GM12878 (cell line): ENCODE results near the gene DDX51. TPM values are rescaled to one million over a fixed set of nuclear protein-coding genes. Genes with fewer than 3 reads are reported as not detected.

Source experiments
- ATAC-seq: fragments of 200-7000 bp; cut with Tn5 transposase; 3 replicates; pipeline ENCODE4 v1.9.1; 2020; ENCODE audit warnings: mild to moderate bottlenecking, moderate library complexity
- BruUV-seq: library from RNA; stranded (reverse); fragments of 400-500 nt; replicated peaks from 2 replicates; lab custom pipeline; 2021; lab: Mats Ljungman, UMichigan
- CTCF ChIA-PET: fragments of 300-600 bp; sonication (Branson Sonifier 250); formaldehyde crosslinking; extraction: SDS; loops from one replicate; lab custom pipeline; 2021; ENCODE audit warnings: inconsistent platforms; lab: Yijun Ruan, JAX
- POLR2A ChIA-PET: fragments of 350-600 bp; formaldehyde crosslinking; extraction: SDS; loops from one replicate; lab custom pipeline; 2021; ENCODE audit warnings: inconsistent platforms; lab: Charles Lee
- RAD21 ChIA-PET: fragments of 300-600 bp; sonication (Branson Sonifier 250); formaldehyde crosslinking; loops from one replicate; lab custom pipeline; 2023; ENCODE audit warnings: antibody characterized with exemption; ENCODE audit not compliant: unreplicated experiment; lab: Charles Lee
- SMC1A ChIA-PET: fragments of 300-600 bp; sonication (Branson Sonifier 250); formaldehyde crosslinking; loops from one replicate; lab custom pipeline; 2023; ENCODE audit not compliant: unreplicated experiment, uncharacterized antibody; lab: Charles Lee
- DNase-seq: peaks from one replicate; pipeline ENCODE4 v3.0.0-alpha.2; 2011; ENCODE audit warnings: low read depth, low spot score
- FAIRE-seq: peaks from 3 replicates; lab custom pipeline; 2011; peaks lifted over from hg19 to GRCh38; lab: Jason Lieb, UNC
- H2AFZ ChIP-seq: 2 replicates; pipeline ENCODE4 v1.6.0; 2011; ENCODE audit warnings: low read depth, low read length, control low read depth; ENCODE audit not compliant: control insufficient read depth
- H3K27ac ChIP-seq: 2 replicates; pipeline ENCODE4 v1.5.1; 2011; ENCODE audit warnings: control low read depth; ENCODE audit not compliant: control insufficient read depth, insufficient read depth
- H3K27me3 ChIP-seq, 2 experiments: replicated peaks in 1 of 2; 2 replicates each; pipeline versions ENCODE4 v1.6.0 to v1.6.1; 2011; ENCODE audit warnings: low read length in 1 of 2; ENCODE audit not compliant: control insufficient read depth in 2 of 2, insufficient read depth in 2 of 2
- H3K36me3 ChIP-seq, 2 experiments: 2 replicates each; pipeline ENCODE4 v1.5.1; 2011; ENCODE audit warnings: low read length in 1 of 2; ENCODE audit not compliant: control insufficient read depth in 2 of 2, insufficient read depth in 2 of 2
- H3K4me1 ChIP-seq: 2 replicates; pipeline ENCODE4 v1.6.1; 2011; ENCODE audit warnings: mild to moderate bottlenecking, low read length, moderate library complexity, mixed read lengths; ENCODE audit not compliant: control insufficient read depth, insufficient read depth
- H3K4me2 ChIP-seq: 2 replicates; pipeline ENCODE4 v1.6.0; 2011; ENCODE audit warnings: control low read depth; ENCODE audit not compliant: control insufficient read depth, insufficient read depth
- H3K4me3 ChIP-seq: fragments of 200-600 bp; sonication (generic); 2 replicates; pipeline ENCODE4 v1.5.1; 2016
- H3K79me2 ChIP-seq: 2 replicates; pipeline ENCODE4 v1.6.0; 2011; ENCODE audit warnings: low read length; ENCODE audit not compliant: control insufficient read depth, insufficient read depth
- H3K9ac ChIP-seq: 2 replicates; pipeline ENCODE4 v1.8.0; 2011; ENCODE audit warnings: low read length, control low read depth, mixed read lengths; ENCODE audit not compliant: control insufficient read depth, insufficient read depth
- H3K9me3 ChIP-seq: replicated peaks from 3 replicates; pipeline ENCODE4 v1.5.1; 2011; ENCODE audit warnings: mild to moderate bottlenecking, low read length; ENCODE audit not compliant: control insufficient read depth, insufficient read depth
- H4K20me1 ChIP-seq: 2 replicates; pipeline ENCODE4 v1.6.0; 2011; ENCODE audit not compliant: control insufficient read depth, insufficient read depth
- CHD4 ChIP-seq: fragments of 200-600 bp; sonication (generic); IDR thresholded peaks from 2 replicates; pipeline ENCODE4 v1.6.1; 2016; ENCODE audit warnings: mild to moderate bottlenecking
- HDAC6 ChIP-seq: fragments of 200-600 bp; sonication (generic); IDR thresholded peaks from one replicate; pipeline ENCODE4 v1.8.0; 2017; ENCODE audit warnings: antibody characterized with exemption; ENCODE audit not compliant: unreplicated experiment
- PAX5 ChIP-seq: IDR thresholded peaks from 2 replicates; pipeline ENCODE4 v1.6.1; 2011; ENCODE audit warnings: low read depth, low read length, borderline replicate concordance
- PML ChIP-seq: IDR thresholded peaks from 2 replicates; pipeline ENCODE4 v1.6.1; 2012; ENCODE audit warnings: low read length, inconsistent platforms
- SREBF2 ChIP-seq: IDR thresholded peaks from 2 replicates; pipeline ENCODE4 v1.6.1; 2012; ENCODE audit warnings: mild to moderate bottlenecking, low read length
- ZNF274 ChIP-seq: IDR thresholded peaks from one replicate; pipeline ENCODE4 v1.8.0; 2011; ENCODE audit not compliant: insufficient read length, insufficient read depth
- WGBS: methylation state at CpG from one replicate; pipeline ENCODE4 v1.1.6; 2016; ENCODE audit warnings: low lambda C conversion rate; ENCODE audit not compliant: insufficient replicate concordance, insufficient coverage; ENCODE audit errors: missing lambda C conversion rate; 5-methylcytosine and 5-hydroxymethylcytosine counted together
- in situ Hi-C: fragments of 300-500 bp; cut with MboI; formaldehyde crosslinking; loops from 9 replicates; pipeline ENCODE4 v1.14.3; 2018; ENCODE audit warnings: mixed read lengths
- intact Hi-C: fragments of 100-400 bp; cut with micrococcal nuclease; formaldehyde crosslinking; loops from one replicate; pipeline ENCODE4 v1.14.2; 2022; ENCODE audit not compliant: unreplicated experiment
- polyA plus RNA-seq, 11 experiments: library from polyadenylated mRNA; depleted of rRNA in 4 of 11; unstranded in 6 of 11; stranded (reverse) in 5 of 11; fragments of >200 nt; fragmentation: Nextera tagmentation in 4 of 11; fragmentation: Illumina TruSeq in 1 of 11; extraction: Ambion mirVana in 4 of 11; extraction: Trizol in 1 of 11; gene quantifications; 1 replicate in 1 of 11; 2 replicates in 10 of 11; pipeline versions ENCODE4 v1.2.1 to v1.2.3, GENCODE V29; 2011 to 2016; ENCODE audit warnings: inconsistent platforms in 2 of 11, missing spikeins in 2 of 11, low read depth in 1 of 11
- total RNA-seq, 4 experiments: library from RNA; depleted of rRNA in 3 of 4; stranded (reverse); fragments of >200 nt in 3 of 4; fragmentation: Illumina TruSeq in 1 of 4; extraction: Trizol in 1 of 4; gene quantifications; 2 replicates each; pipeline versions ENCODE4 v1.2.1 to v1.2.3, GENCODE V29; 2013 to 2021
- TF ChIP-seq, protein P1 (sequence below): IDR thresholded peaks from 2 replicates; pipeline ENCODE4 v1.6.1; 2012; ENCODE audit warnings: improper control_type of control experiment, low read depth, low read length; ENCODE audit not compliant: insufficient replicate concordance
- TF ChIP-seq, protein P2 (sequence below): IDR thresholded peaks from 2 replicates; pipeline ENCODE4 v1.6.1; 2011; ENCODE audit warnings: low read depth, low read length, improper control_type of control experiment, borderline replicate concordance
- TF ChIP-seq, protein P3 (sequence below): fragments of 150-350 bp; IDR thresholded peaks from 2 replicates; pipeline ENCODE4 v1.6.1; 2016; ENCODE audit warnings: low read depth, low read length
- TF ChIP-seq, protein P4 (sequence below): fragments of 450-650 bp; IDR thresholded peaks from 2 replicates; pipeline ENCODE4 v1.6.1; 2017; ENCODE audit warnings: mild to moderate bottlenecking, low read depth, inconsistent platforms; ENCODE audit not compliant: poor library complexity, severe bottlenecking
- TF ChIP-seq, protein P5 (sequence below): fragments of 450-650 bp; IDR thresholded peaks from 2 replicates; pipeline ENCODE4 v1.6.1; 2017; ENCODE audit warnings: low read depth, mild to moderate bottlenecking, moderate library complexity

Gene DDX51
- total and polyA plus RNA-seq, 10 of the 15 experiments (the other 5 are each of a cell fraction or from before 2014, with no cell fraction given), result 0.97 to 29.1 (median 9.8) TPM

DNA sequence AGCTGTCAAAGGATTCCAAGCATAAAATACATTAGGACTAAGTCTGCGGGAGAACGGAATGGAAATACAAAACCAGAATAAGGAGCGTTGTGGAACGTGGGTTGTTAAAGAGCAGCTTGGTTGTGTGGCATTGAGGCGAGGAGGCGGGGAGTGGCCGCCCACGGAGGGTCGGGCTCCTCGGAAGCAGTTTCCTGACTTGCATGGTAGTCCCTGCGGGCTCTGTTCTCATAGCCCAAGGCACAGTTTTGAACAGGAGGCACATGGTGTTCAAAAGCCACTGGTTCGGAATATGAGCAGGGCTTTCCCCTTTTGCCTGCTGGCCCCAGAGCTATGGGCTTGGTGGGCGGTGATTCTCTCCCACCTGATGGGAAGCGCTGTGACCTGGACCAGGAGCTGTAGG lies 12.2 kb downstream of the DDX51 start:
- no peak for ATAC-seq
- ChIA-PET CTCF (no interaction called here), SMC1A (no interaction called here), RAD21 (no interaction called here), POLR2A (no interaction called here)
- peaks cover 1% of the 10 kb centered on the region; the same call in 2 of the 3 replicates for H3K9me3 ChIP-seq
- no peaks in the 10 kb centered on the region for H3K79me2 ChIP-seq
- intact Hi-C loops (no loop called here), in situ Hi-C loops (no loop called here)
- H3K36me3 ChIP-seq, result peaks cover 1 to 4% of the 10 kb centered on the region in 2 experiments; a peak in 3 of 4 replicates
- H3K4me1 ChIP-seq, result no peaks in the 10 kb centered on the region
- WGBS, result 89% methylated on average over 14 of the region's 14 CpGs
- H4K20me1 ChIP-seq, result no peaks in the 10 kb centered on the region
- no peak overlapping the region for H3K4me3 ChIP-seq
- H3K9ac ChIP-seq, result no peak overlapping the region
- no peak for DNase-seq
- no peak overlapping the region for H3K4me2 ChIP-seq
- H2AFZ ChIP-seq, result no peak overlapping the region
- H3K27me3 ChIP-seq, result no peaks in the 10 kb centered on the region
- TF ChIP-seq, protein P1, sequence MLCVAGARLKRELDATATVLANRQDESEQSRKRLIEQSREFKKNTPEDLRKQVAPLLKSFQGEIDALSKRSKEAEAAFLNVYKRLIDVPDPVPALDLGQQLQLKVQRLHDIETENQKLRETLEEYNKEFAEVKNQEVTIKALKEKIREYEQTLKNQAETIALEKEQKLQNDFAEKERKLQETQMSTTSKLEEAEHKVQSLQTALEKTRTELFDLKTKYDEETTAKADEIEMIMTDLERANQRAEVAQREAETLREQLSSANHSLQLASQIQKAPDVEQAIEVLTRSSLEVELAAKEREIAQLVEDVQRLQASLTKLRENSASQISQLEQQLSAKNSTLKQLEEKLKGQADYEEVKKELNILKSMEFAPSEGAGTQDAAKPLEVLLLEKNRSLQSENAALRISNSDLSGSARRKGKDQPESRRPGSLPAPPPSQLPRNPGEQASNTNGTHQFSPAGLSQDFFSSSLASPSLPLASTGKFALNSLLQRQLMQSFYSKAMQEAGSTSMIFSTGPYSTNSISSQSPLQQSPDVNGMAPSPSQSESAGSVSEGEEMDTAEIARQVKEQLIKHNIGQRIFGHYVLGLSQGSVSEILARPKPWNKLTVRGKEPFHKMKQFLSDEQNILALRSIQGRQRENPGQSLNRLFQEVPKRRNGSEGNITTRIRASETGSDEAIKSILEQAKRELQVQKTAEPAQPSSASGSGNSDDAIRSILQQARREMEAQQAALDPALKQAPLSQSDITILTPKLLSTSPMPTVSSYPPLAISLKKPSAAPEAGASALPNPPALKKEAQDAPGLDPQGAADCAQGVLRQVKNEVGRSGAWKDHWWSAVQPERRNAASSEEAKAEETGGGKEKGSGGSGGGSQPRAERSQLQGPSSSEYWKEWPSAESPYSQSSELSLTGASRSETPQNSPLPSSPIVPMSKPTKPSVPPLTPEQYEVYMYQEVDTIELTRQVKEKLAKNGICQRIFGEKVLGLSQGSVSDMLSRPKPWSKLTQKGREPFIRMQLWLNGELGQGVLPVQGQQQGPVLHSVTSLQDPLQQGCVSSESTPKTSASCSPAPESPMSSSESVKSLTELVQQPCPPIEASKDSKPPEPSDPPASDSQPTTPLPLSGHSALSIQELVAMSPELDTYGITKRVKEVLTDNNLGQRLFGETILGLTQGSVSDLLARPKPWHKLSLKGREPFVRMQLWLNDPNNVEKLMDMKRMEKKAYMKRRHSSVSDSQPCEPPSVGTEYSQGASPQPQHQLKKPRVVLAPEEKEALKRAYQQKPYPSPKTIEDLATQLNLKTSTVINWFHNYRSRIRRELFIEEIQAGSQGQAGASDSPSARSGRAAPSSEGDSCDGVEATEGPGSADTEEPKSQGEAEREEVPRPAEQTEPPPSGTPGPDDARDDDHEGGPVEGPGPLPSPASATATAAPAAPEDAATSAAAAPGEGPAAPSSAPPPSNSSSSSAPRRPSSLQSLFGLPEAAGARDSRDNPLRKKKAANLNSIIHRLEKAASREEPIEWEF, result no peak
- no peak for TF ChIP-seq PML
- TF ChIP-seq, protein P2, sequence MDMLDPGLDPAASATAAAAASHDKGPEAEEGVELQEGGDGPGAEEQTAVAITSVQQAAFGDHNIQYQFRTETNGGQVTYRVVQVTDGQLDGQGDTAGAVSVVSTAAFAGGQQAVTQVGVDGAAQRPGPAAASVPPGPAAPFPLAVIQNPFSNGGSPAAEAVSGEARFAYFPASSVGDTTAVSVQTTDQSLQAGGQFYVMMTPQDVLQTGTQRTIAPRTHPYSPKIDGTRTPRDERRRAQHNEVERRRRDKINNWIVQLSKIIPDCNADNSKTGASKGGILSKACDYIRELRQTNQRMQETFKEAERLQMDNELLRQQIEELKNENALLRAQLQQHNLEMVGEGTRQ, result no peak
- no peak for TF ChIP-seq PAX5
- TF ChIP-seq, protein P3, sequence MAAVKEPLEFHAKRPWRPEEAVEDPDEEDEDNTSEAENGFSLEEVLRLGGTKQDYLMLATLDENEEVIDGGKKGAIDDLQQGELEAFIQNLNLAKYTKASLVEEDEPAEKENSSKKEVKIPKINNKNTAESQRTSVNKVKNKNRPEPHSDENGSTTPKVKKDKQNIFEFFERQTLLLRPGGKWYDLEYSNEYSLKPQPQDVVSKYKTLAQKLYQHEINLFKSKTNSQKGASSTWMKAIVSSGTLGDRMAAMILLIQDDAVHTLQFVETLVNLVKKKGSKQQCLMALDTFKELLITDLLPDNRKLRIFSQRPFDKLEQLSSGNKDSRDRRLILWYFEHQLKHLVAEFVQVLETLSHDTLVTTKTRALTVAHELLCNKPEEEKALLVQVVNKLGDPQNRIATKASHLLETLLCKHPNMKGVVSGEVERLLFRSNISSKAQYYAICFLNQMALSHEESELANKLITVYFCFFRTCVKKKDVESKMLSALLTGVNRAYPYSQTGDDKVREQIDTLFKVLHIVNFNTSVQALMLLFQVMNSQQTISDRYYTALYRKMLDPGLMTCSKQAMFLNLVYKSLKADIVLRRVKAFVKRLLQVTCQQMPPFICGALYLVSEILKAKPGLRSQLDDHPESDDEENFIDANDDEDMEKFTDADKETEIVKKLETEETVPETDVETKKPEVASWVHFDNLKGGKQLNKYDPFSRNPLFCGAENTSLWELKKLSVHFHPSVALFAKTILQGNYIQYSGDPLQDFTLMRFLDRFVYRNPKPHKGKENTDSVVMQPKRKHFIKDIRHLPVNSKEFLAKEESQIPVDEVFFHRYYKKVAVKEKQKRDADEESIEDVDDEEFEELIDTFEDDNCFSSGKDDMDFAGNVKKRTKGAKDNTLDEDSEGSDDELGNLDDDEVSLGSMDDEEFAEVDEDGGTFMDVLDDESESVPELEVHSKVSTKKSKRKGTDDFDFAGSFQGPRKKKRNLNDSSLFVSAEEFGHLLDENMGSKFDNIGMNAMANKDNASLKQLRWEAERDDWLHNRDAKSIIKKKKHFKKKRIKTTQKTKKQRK, result no peak
- TF ChIP-seq, protein P4, sequence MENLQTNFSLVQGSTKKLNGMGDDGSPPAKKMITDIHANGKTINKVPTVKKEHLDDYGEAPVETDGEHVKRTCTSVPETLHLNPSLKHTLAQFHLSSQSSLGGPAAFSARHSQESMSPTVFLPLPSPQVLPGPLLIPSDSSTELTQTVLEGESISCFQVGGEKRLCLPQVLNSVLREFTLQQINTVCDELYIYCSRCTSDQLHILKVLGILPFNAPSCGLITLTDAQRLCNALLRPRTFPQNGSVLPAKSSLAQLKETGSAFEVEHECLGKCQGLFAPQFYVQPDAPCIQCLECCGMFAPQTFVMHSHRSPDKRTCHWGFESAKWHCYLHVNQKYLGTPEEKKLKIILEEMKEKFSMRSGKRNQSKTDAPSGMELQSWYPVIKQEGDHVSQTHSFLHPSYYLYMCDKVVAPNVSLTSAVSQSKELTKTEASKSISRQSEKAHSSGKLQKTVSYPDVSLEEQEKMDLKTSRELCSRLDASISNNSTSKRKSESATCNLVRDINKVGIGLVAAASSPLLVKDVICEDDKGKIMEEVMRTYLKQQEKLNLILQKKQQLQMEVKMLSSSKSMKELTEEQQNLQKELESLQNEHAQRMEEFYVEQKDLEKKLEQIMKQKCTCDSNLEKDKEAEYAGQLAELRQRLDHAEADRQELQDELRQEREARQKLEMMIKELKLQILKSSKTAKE, result no peak
- TF ChIP-seq SREBF2, result no peak
- TF ChIP-seq HDAC6, result no peak
- TF ChIP-seq ZNF274, result no peak
- TF ChIP-seq, protein P5, sequence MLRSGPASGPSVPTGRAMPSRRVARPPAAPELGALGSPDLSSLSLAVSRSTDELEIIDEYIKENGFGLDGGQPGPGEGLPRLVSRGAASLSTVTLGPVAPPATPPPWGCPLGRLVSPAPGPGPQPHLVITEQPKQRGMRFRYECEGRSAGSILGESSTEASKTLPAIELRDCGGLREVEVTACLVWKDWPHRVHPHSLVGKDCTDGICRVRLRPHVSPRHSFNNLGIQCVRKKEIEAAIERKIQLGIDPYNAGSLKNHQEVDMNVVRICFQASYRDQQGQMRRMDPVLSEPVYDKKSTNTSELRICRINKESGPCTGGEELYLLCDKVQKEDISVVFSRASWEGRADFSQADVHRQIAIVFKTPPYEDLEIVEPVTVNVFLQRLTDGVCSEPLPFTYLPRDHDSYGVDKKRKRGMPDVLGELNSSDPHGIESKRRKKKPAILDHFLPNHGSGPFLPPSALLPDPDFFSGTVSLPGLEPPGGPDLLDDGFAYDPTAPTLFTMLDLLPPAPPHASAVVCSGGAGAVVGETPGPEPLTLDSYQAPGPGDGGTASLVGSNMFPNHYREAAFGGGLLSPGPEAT, result no peak
- TF ChIP-seq CHD4, result no peak
- no peak overlapping the region for H3K27ac ChIP-seq
- BruUV-seq, result no TSS peak
- no peak for FAIRE-seq
